Stimulated activated naive B cell treated with anti-CD40 and anti-IgM and Interleukin-4, amounts not matched to agents 10 μg/mL and 1 μg/mL and 100 μg/mL, for 72 hours (primary cell): ENCODE data around the gene PRR3.
"Not testable (repeated sequence)": the region's sequence is repeated elsewhere in the genome, so short reads cannot be mapped to it uniquely, and the experiment has no call there.

Experiments used
- ATAC-seq, 2 donors: fragments of 150-1000 bp; cut with Tn5 transposase; replicated peaks; 2 replicates each; pipeline ENCODE4 v1.10.0; 2021; ENCODE audit warnings: moderate library complexity in 1 of 2
- DNase-seq: peaks from one replicate; pipeline ENCODE4 v3.0.0; 2021
- H3K27ac Mint-ChIP-seq: one replicate; pipeline ENCODE4 v1.8.0; 2022; ENCODE audit warnings: mild to moderate bottlenecking, mixed read lengths
- H3K27me3 Mint-ChIP-seq, 2 donors: one replicate each; pipeline ENCODE4 v1.8.0; 2022; ENCODE audit warnings: mixed read lengths in 2 of 2
- H3K36me3 Mint-ChIP-seq, 2 donors: one replicate each; pipeline ENCODE4 v1.8.0; 2022; ENCODE audit warnings: mixed read lengths in 2 of 2, mild to moderate bottlenecking in 1 of 2
- H3K4me1 Mint-ChIP-seq, 2 donors: one replicate each; pipeline ENCODE4 v1.8.0; 2022; ENCODE audit warnings: mixed read lengths in 2 of 2, mild to moderate bottlenecking in 1 of 2
- H3K4me3 Mint-ChIP-seq, 2 donors: one replicate each; pipeline ENCODE4 v1.8.0; 2022; ENCODE audit warnings: mild to moderate bottlenecking in 2 of 2, mixed read lengths in 2 of 2, moderate library complexity in 1 of 2
- H3K9me3 Mint-ChIP-seq, 2 donors: one replicate each; pipeline ENCODE4 v1.8.0; 2022; ENCODE audit warnings: mixed read lengths in 2 of 2, mild to moderate bottlenecking in 1 of 2

Gene PRR3

DNA sequence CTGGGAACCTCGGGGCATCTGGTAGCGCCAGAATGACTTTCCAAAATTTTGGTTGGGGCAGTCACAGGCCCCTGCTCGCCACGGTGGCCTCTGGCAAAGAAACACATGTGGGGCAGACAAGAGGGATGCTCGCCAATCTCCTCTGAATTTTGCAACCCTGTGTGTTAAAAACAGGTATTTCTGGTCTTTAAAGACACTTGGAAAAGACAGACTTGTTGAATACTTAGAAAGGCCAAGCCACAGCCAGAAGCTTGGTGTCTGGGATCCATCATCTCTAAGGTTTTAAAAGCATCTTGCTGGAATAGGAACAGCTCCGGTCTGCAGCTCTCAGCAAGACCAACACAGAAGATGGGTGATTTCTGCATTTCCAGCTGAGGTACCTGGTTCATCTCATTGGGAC is 36.6 kb upstream of the PRR3 start:
- Mint-ChIP-seq H3K4me3 (no peak overlapping the region), H3K9me3 (peaks cover 5 to 6% of the 10 kb centered on the region in 2 donors), H3K36me3 (peaks cover 10 to 18% of the 10 kb centered on the region in 2 donors), H3K4me1 (peaks cover 53 to 84% of the 10 kb centered on the region in 2 donors), H3K27me3 (no peaks in the 10 kb centered on the region), H3K27ac (peak overlapping the region; percentile 14)
- DNase-seq = no peak
- no peak for ATAC-seq

DNA sequence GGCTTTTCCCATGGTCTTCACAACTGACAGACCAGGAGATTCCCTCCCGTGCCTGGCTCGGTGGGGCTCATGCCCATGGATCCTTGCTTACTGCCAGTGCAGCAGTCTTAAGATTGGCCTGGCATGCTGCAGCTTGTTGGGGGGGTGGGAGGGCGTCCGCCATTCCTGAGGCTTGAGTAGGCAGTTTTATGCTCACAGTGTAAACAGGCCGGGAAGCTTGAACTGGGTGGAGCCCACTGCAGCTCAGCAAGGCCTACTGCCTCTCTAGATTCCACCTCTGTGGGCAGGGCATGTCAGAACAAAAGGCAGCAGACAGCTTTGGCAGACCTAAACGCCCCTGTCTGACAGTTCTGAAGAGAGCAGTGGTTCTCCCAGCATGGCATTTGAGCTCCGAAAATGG is 36.0 kb upstream of the PRR3 start:
- ATAC-seq, H3K9me3 Mint-ChIP-seq, H3K27me3 Mint-ChIP-seq, H3K4me3 Mint-ChIP-seq, DNase-seq: not testable (repeated sequence)
- H3K27ac Mint-ChIP-seq = peak overlapping the region; percentile 37
- peaks cover 10 to 18% of the 10 kb centered on the region in 2 donors for H3K36me3 Mint-ChIP-seq
- H3K4me1 Mint-ChIP-seq = peaks cover 54 to 85% of the 10 kb centered on the region in 2 donors

DNA sequence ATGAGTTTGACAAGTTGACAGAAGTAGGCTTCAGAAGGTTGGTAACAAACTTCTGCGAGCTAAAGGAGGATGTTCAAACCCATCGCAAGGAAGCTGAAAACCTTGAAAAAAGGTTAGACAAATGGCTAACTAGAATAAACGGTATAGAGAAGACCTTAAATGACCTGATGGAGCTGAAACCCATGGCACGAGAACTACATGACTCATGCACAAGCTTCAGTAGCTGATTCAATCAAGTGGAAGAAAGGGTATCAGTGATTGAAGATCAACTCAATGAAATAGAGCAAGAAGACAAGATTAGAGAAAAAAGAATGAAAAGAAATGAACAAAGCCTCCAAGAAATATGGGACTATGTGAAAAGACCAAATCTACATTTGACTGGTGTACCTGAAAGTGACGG is 35.1 kb upstream of the PRR3 start:
- not testable (repeated sequence) for DNase-seq, ATAC-seq, H3K9me3 Mint-ChIP-seq, H3K27me3 Mint-ChIP-seq
- Mint-ChIP-seq H3K4me3 (peak overlapping the region; percentile 3 to 6), H3K36me3 (peaks cover 10 to 18% of the 10 kb centered on the region in 2 donors), H3K27ac (peak overlapping the region; percentile 77), H3K4me1 (peaks cover 53 to 83% of the 10 kb centered on the region in 2 donors)

- Mint-ChIP-seq H3K4me1 (peaks cover 60 to 87% of the 10 kb centered on the region in 2 donors), H3K36me3 (peaks cover 6 to 12% of the 10 kb centered on the region in 2 donors), H3K4me3 (peak overlapping the region in 1 of 2 donors; percentile 18), H3K27ac (peak overlapping the region; percentile 70)
- not testable (repeated sequence) for DNase-seq, H3K9me3 Mint-ChIP-seq, ATAC-seq, H3K27me3 Mint-ChIP-seq
Observed at GRCh38 chr6:30526444-30526843, 30.7 kb upstream of the PRR3 start.

DNA sequence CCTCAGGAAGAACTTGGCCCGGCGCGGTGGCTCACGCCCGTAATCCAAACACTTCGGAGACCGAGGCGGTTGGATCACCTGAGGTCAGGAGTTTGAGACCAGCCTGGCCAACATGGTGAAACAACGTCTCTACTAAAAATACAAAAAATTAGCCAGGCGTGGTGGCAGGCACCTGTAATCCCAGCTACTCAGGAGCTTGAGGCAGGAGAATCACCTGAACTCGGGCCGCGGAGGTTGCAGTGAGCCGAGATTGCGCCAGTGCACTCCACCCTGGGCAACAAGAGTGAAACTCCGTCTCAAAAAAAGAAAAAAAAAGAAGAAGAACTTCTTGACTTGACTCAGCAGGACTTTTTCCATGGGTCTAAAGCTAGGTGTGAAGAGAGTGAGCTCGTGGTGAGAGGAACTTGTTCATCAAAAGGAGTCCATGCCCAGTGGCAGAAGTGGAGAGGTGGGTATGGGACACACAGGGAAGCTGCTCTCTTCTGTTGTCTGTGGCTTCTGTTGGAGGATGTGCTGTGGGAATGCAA is 27.7 kb upstream of the PRR3 start:
- not testable (repeated sequence) for H3K9me3 Mint-ChIP-seq, H3K27me3 Mint-ChIP-seq, H3K36me3 Mint-ChIP-seq
- Mint-ChIP-seq H3K27ac (peak overlapping the region; percentile 81), H3K4me1 (peaks cover 41 to 73% of the 10 kb centered on the region in 2 donors), H3K4me3 (peak overlapping the region; percentile 5 to 14)
- DNase-seq (peak; percentile 52), ATAC-seq (peak; percentile 56 to 57)

GRCh38 chr6:30530014-30530413 is 27.1 kb upstream of the PRR3 start:
- Mint-ChIP-seq H3K4me1 (peaks cover 35 to 67% of the 10 kb centered on the region in 2 donors), H3K9me3 (peaks cover 1% of the 10 kb centered on the region in 2 donors), H3K27me3 (no peaks in the 10 kb centered on the region), H3K4me3 (no peak overlapping the region), H3K36me3 (peaks cover 4 to 5% of the 10 kb centered on the region in 2 donors), H3K27ac (peak overlapping the region; percentile 62)
- DNase-seq (no peak), ATAC-seq (peak in 1 of 2 donors; percentile 4)

GRCh38 chr6:30533460-30534294 is 23.4 kb upstream of the PRR3 start:
- H3K4me1 Mint-ChIP-seq = peaks cover 26 to 39% of the 10 kb centered on the region in 2 donors
- no peak for ATAC-seq

GRCh38 chr6:30537931-30538330 is 19.2 kb upstream of the PRR3 start:
- Mint-ChIP-seq H3K4me1 (peaks cover 17 to 20% of the 10 kb centered on the region in 2 donors), H3K4me3 (no peak overlapping the region), H3K27ac (no peak overlapping the region), H3K9me3 (no peaks in the 10 kb centered on the region), H3K36me3 (peaks cover 0 to 2% of the 10 kb centered on the region in 2 donors), H3K27me3 (no peaks in the 10 kb centered on the region)
- ATAC-seq (peak in 1 of 2 donors; percentile 40), DNase-seq (no peak)

More at GRCh38 chr6:30533460-30534294, 23.4 kb upstream of the PRR3 start:
- Mint-ChIP-seq H3K9me3 (no peaks in the 10 kb centered on the region), H3K36me3 (peaks cover 0 to 4% of the 10 kb centered on the region in 2 donors), H3K4me3 (no peak overlapping the region), H3K27ac (no peak overlapping the region), H3K27me3 (no peaks in the 10 kb centered on the region)
- DNase-seq = no peak

- Mint-ChIP-seq H3K4me1 (peaks cover 31 to 32% of the 10 kb centered on the region in 2 donors), H3K4me3 (peak overlapping the region; percentile 65 to 84), H3K9me3 (no peaks in the 10 kb centered on the region), H3K27ac (peak overlapping the region; percentile 53), H3K36me3 (peaks cover 6 to 12% of the 10 kb centered on the region in 2 donors), H3K27me3 (no peaks in the 10 kb centered on the region)
- peak; percentile 87 to 88 for ATAC-seq
- DNase-seq = peak; percentile 65
Observed at GRCh38 chr6:30541515-30542403, 15.3 kb upstream of the PRR3 start.

GRCh38 chr6:30542404-30542725 is 14.7 kb upstream of the PRR3 start:
- Mint-ChIP-seq H3K36me3 (peaks cover 9 to 16% of the 10 kb centered on the region in 2 donors), H3K9me3 (no peaks in the 10 kb centered on the region), H3K4me3 (peak overlapping the region; percentile 65 to 84), H3K27ac (peak overlapping the region; percentile 53), H3K4me1 (peaks cover 31 to 32% of the 10 kb centered on the region in 2 donors), H3K27me3 (no peaks in the 10 kb centered on the region)
- ATAC-seq (peak; percentile 24 to 36), DNase-seq (no peak)

- Mint-ChIP-seq H3K9me3 (no peaks in the 10 kb centered on the region), H3K36me3 (peaks cover 9 to 16% of the 10 kb centered on the region in 2 donors), H3K4me1 (peaks cover 27 to 32% of the 10 kb centered on the region in 2 donors), H3K27ac (peak overlapping the region; percentile 57), H3K27me3 (no peaks in the 10 kb centered on the region), H3K4me3 (peak overlapping the region in 1 of 2 donors; percentile 84)
- ATAC-seq = no peak
- DNase-seq = no peak
Observed at GRCh38 chr6:30542915-30543314, 14.2 kb upstream of the PRR3 start.

DNA sequence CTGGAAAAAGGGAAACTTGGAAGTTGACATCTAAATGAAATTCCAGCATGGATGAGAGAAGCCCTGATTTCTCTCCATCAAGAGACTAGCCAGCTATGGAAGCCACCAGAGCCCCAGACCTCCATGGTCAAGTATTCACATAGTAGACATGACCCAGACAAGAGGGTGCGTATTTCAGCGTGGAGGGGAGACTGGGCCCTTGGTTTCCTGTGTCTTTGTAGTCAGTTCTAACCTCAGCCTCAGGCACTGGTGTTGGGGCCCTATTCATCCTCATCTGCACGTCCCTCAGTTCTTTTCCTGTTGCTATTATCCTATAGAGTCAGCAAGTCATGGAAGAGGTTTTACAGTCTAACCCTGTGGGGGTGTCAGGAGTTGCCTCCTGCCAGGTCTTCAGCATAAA is 13.3 kb upstream of the PRR3 start:
- no peak for DNase-seq
- Mint-ChIP-seq H3K27me3 (no peaks in the 10 kb centered on the region), H3K4me3 (no peak overlapping the region), H3K4me1 (peaks cover 28 to 32% of the 10 kb centered on the region in 2 donors), H3K9me3 (no peaks in the 10 kb centered on the region), H3K27ac (peak overlapping the region; percentile 62), H3K36me3 (peaks cover 16 to 24% of the 10 kb centered on the region in 2 donors)
- ATAC-seq = no peak

GRCh38 chr6:30544666-30545272 is 12.3 kb upstream of the PRR3 start:
- Mint-ChIP-seq H3K27ac (no peak overlapping the region), H3K36me3 (peaks cover 23 to 34% of the 10 kb centered on the region in 2 donors), H3K4me3 (no peak overlapping the region)

GRCh38 chr6:30547454-30547853 is 9.6 kb upstream of the PRR3 start:
- ATAC-seq (no peak), DNase-seq (no peak)
- H3K36me3 Mint-ChIP-seq = peaks cover 39 to 61% of the 10 kb centered on the region in 2 donors
- no peaks in the 10 kb centered on the region for H3K9me3 Mint-ChIP-seq
- H3K4me3 Mint-ChIP-seq = no peak overlapping the region
- H3K27me3 Mint-ChIP-seq = no peaks in the 10 kb centered on the region
- no peak overlapping the region for H3K27ac Mint-ChIP-seq
- peaks cover 23 to 25% of the 10 kb centered on the region in 2 donors for H3K4me1 Mint-ChIP-seq

More at GRCh38 chr6:30544666-30545272, 12.3 kb upstream of the PRR3 start:
- DNase-seq (no peak), ATAC-seq (peak; percentile 70 to 74)
- Mint-ChIP-seq H3K4me1 (peaks cover 29 to 32% of the 10 kb centered on the region in 2 donors), H3K27me3 (no peaks in the 10 kb centered on the region), H3K9me3 (no peaks in the 10 kb centered on the region)
